Neural cell (in vitro differentiated cells): ENCODE data around the gene CTNNA1. TPM values are rescaled to one million over a fixed set of nuclear protein-coding genes. Genes with fewer than 3 reads are reported as not detected.

Experiments
- H2AFZ ChIP-seq: fragments of 200-600, 300-800 bp; sonication (generic), shearing (Covaris generic); 2 replicates; pipeline ENCODE4 v1.6.0; 2014; ENCODE audit warnings: low read depth, mild to moderate bottlenecking, antibody characterized with exemption, low read length, moderate library complexity
- H3F3A ChIP-seq: fragments of 200-600 bp; shearing (Covaris generic); 2 replicates; pipeline ENCODE4 v1.6.1; 2016; ENCODE audit warnings: mild to moderate bottlenecking, moderate library complexity, mixed read lengths, antibody characterized with exemption, low read length; ENCODE audit not compliant: insufficient read depth, poor library complexity, severe bottlenecking
- H3K27ac ChIP-seq: fragments of 200-600, 300-800 bp; sonication (generic), shearing (Covaris generic); 2 replicates; pipeline ENCODE4 v1.5.1; 2014; ENCODE audit warnings: mild to moderate bottlenecking, low read length, moderate library complexity
- H3K27me3 ChIP-seq: fragments of 300-800, 200-600 bp; sonication (generic), shearing (Covaris generic); 2 replicates; pipeline ENCODE4 v1.6.0; 2014; ENCODE audit warnings: mild to moderate bottlenecking, low read depth, low read length, moderate library complexity; ENCODE audit not compliant: insufficient read depth
- H3K36me3 ChIP-seq: fragments of 300-800, 200-600 bp; sonication (generic), shearing (Covaris generic); 2 replicates; pipeline ENCODE4 v1.5.1; 2014; ENCODE audit warnings: mild to moderate bottlenecking, antibody characterized with exemption, low read length, moderate library complexity; ENCODE audit not compliant: insufficient read depth
- H3K4me2 ChIP-seq: fragments of 300-800, 200-600 bp; sonication (generic), shearing (Covaris generic); 2 replicates; pipeline ENCODE4 v1.6.0; 2014; ENCODE audit warnings: mild to moderate bottlenecking, low read length
- H3K4me3 ChIP-seq: fragments of 300-800, 200-600 bp; sonication (generic), shearing (Covaris generic); 2 replicates; pipeline ENCODE4 v1.5.1; 2014; ENCODE audit warnings: mild to moderate bottlenecking, low read length, moderate library complexity
- H3K79me2 ChIP-seq: fragments of 200-600 bp; shearing (Covaris generic); replicated peaks from 2 replicates; pipeline ENCODE4 v1.6.0; 2014; ENCODE audit warnings: mild to moderate bottlenecking, low read length, moderate library complexity; ENCODE audit not compliant: insufficient read depth
- H3K9ac ChIP-seq: fragments of 300-800, 200-600 bp; sonication (generic), shearing (Covaris generic); 2 replicates; pipeline ENCODE4 v1.6.1; 2016; ENCODE audit warnings: mild to moderate bottlenecking, low read length, mixed read lengths
- H3K9me2 ChIP-seq: fragments of 200-600 bp; shearing (Covaris generic); 2 replicates; pipeline ENCODE4 v1.6.1; 2016; ENCODE audit warnings: mild to moderate bottlenecking, low read length, mixed read lengths; ENCODE audit not compliant: insufficient read depth
- H3K9me3 ChIP-seq: fragments of 200-600, 300-800 bp; sonication (generic), shearing (Covaris generic); 2 replicates; pipeline ENCODE4 v1.6.1; 2016; ENCODE audit warnings: mild to moderate bottlenecking, mixed run types, low read length, moderate library complexity, mixed read lengths
- H4K20me1 ChIP-seq: fragments of 200-600 bp; shearing (Covaris generic); 2 replicates; pipeline ENCODE4 v1.6.1; 2016; ENCODE audit warnings: mild to moderate bottlenecking, mixed run types; ENCODE audit not compliant: insufficient read depth
- CTCF ChIP-seq: fragments of 450-650 bp; IDR thresholded peaks from 2 replicates; pipeline ENCODE4 v1.5.1; 2014; ENCODE audit warnings: antibody characterized with exemption, mild to moderate bottlenecking, moderate library complexity; ENCODE audit not compliant: poor library complexity, severe bottlenecking
- EP300 ChIP-seq: fragments of 450-650 bp; conservative IDR thresholded peaks from 2 replicates; pipeline ENCODE4 v1.6.1; 2014; ENCODE audit warnings: antibody characterized with exemption, mild to moderate bottlenecking, moderate library complexity; ENCODE audit not compliant: poor library complexity, severe bottlenecking
- EZH2 ChIP-seq: fragments of 200-600, 300-800 bp; shearing (Covaris generic), sonication (generic); IDR thresholded peaks from 2 replicates; pipeline ENCODE4 v1.6.1; 2014; ENCODE audit warnings: antibody characterized with exemption, low read length, borderline replicate concordance, mild to moderate bottlenecking; ENCODE audit not compliant: insufficient read depth, poor library complexity, severe bottlenecking
- MXI1 ChIP-seq: fragments of 450-650 bp; conservative IDR thresholded peaks from 2 replicates; pipeline ENCODE4 v1.6.1; 2014; ENCODE audit warnings: antibody characterized with exemption, mild to moderate bottlenecking; ENCODE audit not compliant: poor library complexity, severe bottlenecking
- POLR2AphosphoS5 ChIP-seq: IDR thresholded peaks from 2 replicates; pipeline ENCODE4 v1.6.1; 2012
- RAD21 ChIP-seq: fragments of 450-650 bp; conservative IDR thresholded peaks from 2 replicates; pipeline ENCODE4 v1.6.1; 2014; ENCODE audit warnings: antibody characterized with exemption, mild to moderate bottlenecking, moderate library complexity
- REST ChIP-seq: IDR thresholded peaks from 2 replicates; pipeline ENCODE4 v1.6.1; 2012; ENCODE audit warnings: borderline replicate concordance
- SMC3 ChIP-seq: fragments of 450-650 bp; conservative IDR thresholded peaks from 2 replicates; pipeline ENCODE4 v1.6.1; 2014; ENCODE audit warnings: antibody characterized with exemption, mild to moderate bottlenecking, moderate library complexity; ENCODE audit not compliant: poor library complexity
- TAF1 ChIP-seq: IDR thresholded peaks from 2 replicates; pipeline ENCODE4 v1.6.1; 2012; ENCODE audit warnings: low read depth
- polyA plus RNA-seq: library from polyadenylated mRNA; depleted of rRNA; stranded (reverse); fragments of >200 nt; gene quantifications from 2 replicates; pipeline ENCODE4 v1.2.3, GENCODE V29; 2014

The CTNNA1 gene
- polyA plus RNA-seq, 1 donor from 2014 or later, result 87.9 TPM

- Histone ChIP-seq H3F3A (no peaks in the 10 kb centered on the region), H3K79me2 (no peaks in the 10 kb centered on the region), H3K36me3 (no peaks in the 10 kb centered on the region), H3K9ac (no peak overlapping the region), H3K9me3 (no peaks in the 10 kb centered on the region), H3K27me3 (no peaks in the 10 kb centered on the region), H3K4me3 (no peak overlapping the region), H4K20me1 (no peaks in the 10 kb centered on the region), H3K4me2 (no peak overlapping the region), H2AFZ (no peak overlapping the region), H3K9me2 (no peaks in the 10 kb centered on the region), H3K27ac (no peak overlapping the region)
- TF ChIP-seq TAF1 (no peak), RAD21 (no peak), CTCF (no peak), REST (no peak), POLR2AphosphoS5 (no peak), EP300 (no peak), EZH2 (no peak), MXI1 (no peak), SMC3 (no peak)
Measured at GRCh38 chr5:138981131-138981530, 227.9 kb downstream of the CTNNA1 start.

GRCh38 chr5:138981586-138981985 is 228.4 kb downstream of the CTNNA1 start:
- no peak overlapping the region for H3K9ac ChIP-seq
- H3K27ac ChIP-seq, result no peak overlapping the region

More at GRCh38 chr5:138981586-138981985, 228.4 kb downstream of the CTNNA1 start:
- Histone ChIP-seq H2AFZ (no peak overlapping the region), H3K4me2 (no peak overlapping the region), H3F3A (no peaks in the 10 kb centered on the region), H3K27me3 (no peaks in the 10 kb centered on the region), H3K9me3 (no peaks in the 10 kb centered on the region), H3K36me3 (no peaks in the 10 kb centered on the region), H3K79me2 (no peaks in the 10 kb centered on the region), H3K9me2 (no peaks in the 10 kb centered on the region), H4K20me1 (no peaks in the 10 kb centered on the region), H3K4me3 (no peak overlapping the region)
- TF ChIP-seq TAF1, result no peak
- TF ChIP-seq MXI1, result no peak
- TF ChIP-seq POLR2AphosphoS5, result no peak
- TF ChIP-seq REST, result no peak
- no peak for TF ChIP-seq EZH2
- TF ChIP-seq RAD21, result no peak
- no peak for TF ChIP-seq EP300
- no peak for TF ChIP-seq CTCF
- TF ChIP-seq SMC3, result no peak
